Adrenal gland (tissue), 5 donors: ENCODE measurements around the gene MAPK1.

Source experiments
- POLR2A ChIP-seq, 2 donors: fragments of 450-650 bp; IDR thresholded peaks; one replicate each; pipeline ENCODE4 v1.6.1; 2017; ENCODE audit warnings: antibody characterized with exemption in 2 of 2, mild to moderate bottlenecking in 2 of 2, moderate library complexity in 1 of 2
- TF ChIP-seq, protein P1 (sequence below), 6 experiments: fragments of 450-650 bp in 4 of 6; fragments of 200-600 bp in 2 of 6; sonication (generic) in 1 of 6; IDR thresholded peaks; 1 replicate in 5 of 6; 2 replicates in 1 of 6; pipeline versions ENCODE4 v1.5.1 to v1.8.0; 2016 to 2021; ENCODE audit warnings: antibody characterized with exemption in 6 of 6, mild to moderate bottlenecking in 2 of 6, moderate library complexity in 1 of 6
- donor health status: DM: no; HTN: no; CAD: no.

DNA sequence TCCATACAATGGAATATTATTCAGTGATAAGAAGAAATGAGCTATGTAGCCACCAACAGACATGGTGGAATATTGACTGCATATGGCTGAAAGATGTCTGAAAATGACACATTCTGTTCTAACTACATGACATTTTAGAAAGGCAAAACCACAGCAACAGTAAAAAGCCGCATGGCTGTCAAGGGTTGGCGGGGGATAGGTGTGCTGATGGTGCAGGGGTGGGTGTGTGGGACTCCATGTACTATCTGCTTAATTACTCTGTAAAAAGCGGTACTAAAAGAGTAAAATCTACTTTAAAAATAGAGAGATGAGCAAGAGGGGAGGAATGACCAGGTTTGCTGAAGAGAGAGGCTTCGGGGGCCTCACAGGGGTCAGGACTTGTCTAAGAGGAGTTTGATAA is 115.2 kb downstream of the MAPK1 start:
- TF ChIP-seq POLR2A (IDR thresholded peaks at IDR 0.05) = no peak
- TF ChIP-seq, protein P1, sequence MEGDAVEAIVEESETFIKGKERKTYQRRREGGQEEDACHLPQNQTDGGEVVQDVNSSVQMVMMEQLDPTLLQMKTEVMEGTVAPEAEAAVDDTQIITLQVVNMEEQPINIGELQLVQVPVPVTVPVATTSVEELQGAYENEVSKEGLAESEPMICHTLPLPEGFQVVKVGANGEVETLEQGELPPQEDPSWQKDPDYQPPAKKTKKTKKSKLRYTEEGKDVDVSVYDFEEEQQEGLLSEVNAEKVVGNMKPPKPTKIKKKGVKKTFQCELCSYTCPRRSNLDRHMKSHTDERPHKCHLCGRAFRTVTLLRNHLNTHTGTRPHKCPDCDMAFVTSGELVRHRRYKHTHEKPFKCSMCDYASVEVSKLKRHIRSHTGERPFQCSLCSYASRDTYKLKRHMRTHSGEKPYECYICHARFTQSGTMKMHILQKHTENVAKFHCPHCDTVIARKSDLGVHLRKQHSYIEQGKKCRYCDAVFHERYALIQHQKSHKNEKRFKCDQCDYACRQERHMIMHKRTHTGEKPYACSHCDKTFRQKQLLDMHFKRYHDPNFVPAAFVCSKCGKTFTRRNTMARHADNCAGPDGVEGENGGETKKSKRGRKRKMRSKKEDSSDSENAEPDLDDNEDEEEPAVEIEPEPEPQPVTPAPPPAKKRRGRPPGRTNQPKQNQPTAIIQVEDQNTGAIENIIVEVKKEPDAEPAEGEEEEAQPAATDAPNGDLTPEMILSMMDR (IDR thresholded peaks at IDR 0.05) = no peak
